Stimulated activated CD4-positive, alpha-beta T cell treated with anti-CD3 and anti-CD28 coated beads, Interleukin-2, amount 100 ng/mL, for 4 hours (primary cell): Measurements from ENCODE around the gene CSTPP1.
"Not testable (repeated sequence)": the region's sequence is repeated elsewhere in the genome, so short reads cannot be mapped to it uniquely, and the experiment has no call there.

ENCODE experiments used
- DNase-seq: peaks from one replicate; pipeline ENCODE4 v3.0.0-alpha.2; 2020; ENCODE audit warnings: low read depth

CSTPP1 gene

GRCh38 chr11:46912526-46913150 is 23.9 kb upstream of the CSTPP1 start:
- no peak for DNase-seq

GRCh38 chr11:46913484-46913883 is 23.1 kb upstream of the CSTPP1 start:
- no peak for DNase-seq

GRCh38 chr11:46914363-46914762 is 22.2 kb upstream of the CSTPP1 start:
- no peak for DNase-seq

- DNase-seq, result no peak
Observed at GRCh38 chr11:46914910-46915309, 21.7 kb upstream of the CSTPP1 start.

- DNase-seq, result no peak
Observed at GRCh38 chr11:46916286-46917108, 20.1 kb upstream of the CSTPP1 start.

GRCh38 chr11:46917109-46917761 is 19.3 kb upstream of the CSTPP1 start:
- no peak for DNase-seq

GRCh38 chr11:46917762-46918082 is 18.8 kb upstream of the CSTPP1 start:
- no peak for DNase-seq

- no peak for DNase-seq
Observed at GRCh38 chr11:46918083-46918787, 18.3 kb upstream of the CSTPP1 start, which contains the start of gene LRP4. Gene LRP4 (minus strand): TSS chr11:46918550. CDS start chr11:46918379, 171 bp downstream.

GRCh38 chr11:46918788-46919513 is 17.6 kb upstream of the CSTPP1 start:
- no peak for DNase-seq

- no peak for DNase-seq
Observed at GRCh38 chr11:46920755-46921154, 15.8 kb upstream of the CSTPP1 start.

GRCh38 chr11:46927928-46928327 is 8.6 kb upstream of the CSTPP1 start:
- not testable (repeated sequence) for DNase-seq

GRCh38 chr11:46928701-46929100 is 7.9 kb upstream of the CSTPP1 start:
- DNase-seq, result not testable (repeated sequence)

GRCh38 chr11:46930089-46930488 is 6.5 kb upstream of the CSTPP1 start:
- DNase-seq, result no peak

GRCh38 chr11:46942172-46942571 is 5.6 kb downstream of the CSTPP1 start:
- DNase-seq, result no peak

- DNase-seq, result no peak
Observed at GRCh38 chr11:46944356-46945075, 8.0 kb downstream of the CSTPP1 start.

- no peak for DNase-seq
Observed at GRCh38 chr11:46947399-46948077, 11.0 kb downstream of the CSTPP1 start.

- no peak for DNase-seq
Observed at GRCh38 chr11:46948378-46949131, 12.0 kb downstream of the CSTPP1 start.

GRCh38 chr11:46949297-46949696 is 12.7 kb downstream of the CSTPP1 start:
- DNase-seq, result no peak

GRCh38 chr11:46951864-46952263 is 15.3 kb downstream of the CSTPP1 start:
- DNase-seq, result no peak

GRCh38 chr11:46952553-46952952 is 16.0 kb downstream of the CSTPP1 start:
- DNase-seq, result no peak
